NK-92 treated with Interleukin-12 subunit alpha and Interleukin-12 subunit beta, amount 100 ng/mL, for 24 hours (cell line): ENCODE results near the gene SYT7.

ENCODE experiments used
- DNase-seq: peaks from one replicate; lab custom pipeline; 2025; lab: John Stamatoyannopoulos, UW

The SYT7 gene

GRCh38 chr11:61607920-61608599 lies 27.2 kb upstream of the SYT7 start:
- no peak for DNase-seq

DNA sequence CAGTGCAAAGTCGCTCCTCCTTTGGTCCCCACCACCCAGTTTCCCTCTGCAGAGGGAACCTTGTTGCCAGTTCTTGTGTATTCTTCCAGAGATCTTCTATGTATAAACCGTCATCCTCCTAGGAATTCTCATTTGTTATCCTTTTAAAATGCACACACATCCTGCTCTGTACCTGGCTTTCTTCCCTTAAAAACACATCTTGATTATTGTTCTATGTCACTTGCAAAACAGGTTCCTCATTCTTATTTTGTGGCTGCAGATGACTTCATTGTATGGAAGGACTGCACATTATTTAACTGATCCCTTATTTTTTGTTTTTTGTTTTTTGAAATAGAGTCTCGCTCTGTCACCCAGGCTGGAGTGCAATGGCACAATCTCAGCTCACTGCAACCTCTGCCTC lies 26.6 kb upstream of the SYT7 start:
- no peak for DNase-seq

DNA sequence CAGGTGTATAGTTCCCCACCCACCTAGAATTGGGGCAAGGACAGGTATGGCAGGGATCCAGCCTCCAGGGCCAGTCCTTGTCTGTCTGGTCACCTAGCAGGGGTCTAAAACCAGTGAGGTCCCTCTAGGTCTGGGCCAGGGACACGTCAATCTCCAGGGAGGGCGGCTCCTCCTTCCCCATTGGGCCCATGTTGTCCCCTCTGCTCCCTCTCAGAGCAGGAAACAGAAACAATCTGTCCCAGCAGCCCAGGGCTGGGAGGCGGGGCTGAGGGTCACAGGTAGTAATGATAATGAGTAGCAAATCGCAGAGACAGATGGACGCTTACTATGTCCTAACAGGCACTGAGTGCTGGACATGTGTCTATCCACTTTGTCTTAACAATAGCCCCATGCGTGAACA lies 22.8 kb upstream of the SYT7 start:
- DNase-seq = no peak

DNA sequence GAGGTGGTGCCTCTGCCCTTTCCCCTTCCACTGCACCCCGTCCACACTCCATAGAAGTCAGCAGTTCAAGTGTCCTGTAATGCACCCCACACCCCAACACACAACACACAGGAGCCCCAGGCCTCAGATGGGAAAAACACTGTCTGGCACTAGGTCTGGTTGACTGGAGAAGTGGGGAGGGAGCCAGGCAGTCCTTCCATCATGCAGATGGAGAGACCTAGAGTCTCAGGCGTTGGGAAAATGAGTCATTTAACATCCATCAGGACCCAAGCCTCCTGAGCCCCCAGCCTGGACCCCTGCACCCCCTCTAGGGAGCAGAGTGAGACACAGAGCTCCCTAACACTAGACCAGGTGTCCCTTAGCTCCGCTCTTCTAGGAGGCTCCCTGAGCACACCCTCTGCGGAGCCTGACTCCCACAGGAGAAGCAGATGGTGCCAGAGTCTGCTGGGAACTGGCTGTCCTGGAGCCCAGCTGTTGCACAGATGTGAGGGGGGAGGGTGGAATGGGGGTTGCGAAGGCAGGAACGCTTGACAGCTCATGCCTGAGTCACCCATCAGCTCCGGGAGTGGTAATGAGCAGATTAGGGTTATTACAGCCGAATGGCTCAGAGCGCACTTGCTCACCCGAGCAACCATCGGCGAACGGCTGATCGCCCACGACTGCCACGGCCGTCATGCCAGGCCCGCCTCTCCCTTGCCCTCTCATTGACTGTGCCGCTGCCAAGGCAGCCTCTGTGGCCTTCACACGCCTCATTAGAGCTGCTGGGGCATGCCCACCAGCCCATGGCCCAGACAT lies 22.1 kb upstream of the SYT7 start:
- DNase-seq = no peak

GRCh38 chr11:61601512-61601911 lies 20.6 kb upstream of the SYT7 start:
- DNase-seq = no peak

- DNase-seq = no peak
Observed at GRCh38 chr11:61599968-61600710, 19.3 kb upstream of the SYT7 start.

- DNase-seq = no peak
Observed at GRCh38 chr11:61598886-61599868, 18.3 kb upstream of the SYT7 start.

GRCh38 chr11:61598374-61598773 lies 17.5 kb upstream of the SYT7 start:
- no peak for DNase-seq

DNA sequence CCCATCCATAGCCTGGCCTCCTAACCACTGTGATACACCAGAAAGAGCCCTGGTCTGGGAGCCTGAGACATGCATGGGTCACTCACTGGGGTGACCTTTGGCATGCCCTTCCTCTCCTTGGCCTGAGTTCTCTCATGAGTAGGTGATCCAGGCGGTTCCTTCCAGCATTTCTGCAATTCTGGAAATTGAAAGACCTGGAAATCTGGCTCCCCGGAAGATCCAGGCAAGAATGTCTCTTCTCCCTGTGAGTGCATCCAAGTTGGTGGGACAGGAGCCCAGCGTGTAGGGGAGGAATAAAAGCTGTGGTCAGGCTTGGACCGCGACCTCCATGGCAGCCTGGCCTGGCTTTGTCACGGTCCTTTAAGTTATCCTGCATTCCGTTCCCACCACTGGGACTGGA lies 16.1 kb upstream of the SYT7 start:
- DNase-seq = no peak

DNA sequence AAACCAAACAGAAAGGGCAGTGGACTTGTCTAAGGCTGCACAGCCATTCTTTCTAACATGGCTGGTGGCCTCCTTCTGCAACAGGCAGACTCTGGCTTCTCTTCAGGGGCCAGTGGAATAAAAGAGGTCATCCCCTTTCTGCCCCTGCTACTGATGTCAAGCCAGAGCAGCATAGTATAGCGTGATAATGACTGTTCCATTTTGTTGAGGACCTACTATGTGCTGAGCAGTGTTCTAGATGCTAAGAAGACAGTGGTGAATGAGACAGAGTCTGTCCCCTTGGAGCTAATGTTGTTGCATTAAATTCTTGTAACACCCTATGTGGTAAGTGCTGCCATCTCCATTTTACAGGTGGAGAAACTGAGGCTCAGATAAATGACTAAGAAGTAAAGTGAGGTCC lies 15.7 kb upstream of the SYT7 start:
- DNase-seq = no peak

DNA sequence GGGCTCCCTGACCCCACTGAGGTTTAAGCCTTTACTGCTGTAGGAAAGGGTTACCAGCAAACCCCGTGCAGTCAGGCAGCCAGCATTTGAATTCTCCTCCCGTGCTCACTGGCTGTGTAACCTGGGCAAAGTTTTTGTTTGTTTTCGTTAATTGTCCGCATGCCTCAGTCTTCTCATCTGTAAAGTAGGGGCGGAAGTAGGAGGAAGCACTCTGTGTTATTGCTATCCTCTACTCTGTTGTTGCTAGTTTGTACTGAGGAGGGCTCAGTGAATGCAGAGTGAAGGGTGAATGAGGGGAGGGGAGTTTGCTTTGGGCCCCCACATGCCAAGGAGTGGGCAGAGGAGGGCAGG lies 14.0 kb upstream of the SYT7 start:
- DNase-seq = no peak

- DNase-seq = no peak
Observed at GRCh38 chr11:61593151-61593550, 12.3 kb upstream of the SYT7 start.

DNA sequence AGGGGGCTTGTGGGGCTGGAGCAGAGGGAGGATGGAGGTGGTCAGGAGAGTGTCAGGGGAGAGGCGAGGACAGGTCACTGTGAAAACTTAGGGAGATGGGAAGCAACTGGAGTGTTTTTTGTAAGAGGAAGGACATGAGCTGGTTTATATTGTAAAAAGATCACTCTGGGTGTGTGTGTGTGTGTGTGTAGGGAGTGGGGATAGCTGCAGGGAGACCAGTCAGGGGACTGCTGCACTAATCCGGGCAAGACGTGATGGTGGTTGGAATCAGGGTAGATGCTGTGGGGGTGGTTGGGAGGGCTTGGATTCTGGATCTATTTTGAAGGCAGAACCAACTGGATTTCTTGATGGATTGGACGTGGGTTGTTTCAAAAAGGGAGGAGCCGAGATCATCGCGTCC lies 11.3 kb upstream of the SYT7 start:
- DNase-seq = no peak

- DNase-seq = no peak
Observed at GRCh38 chr11:61589961-61590360, 9.1 kb upstream of the SYT7 start.

GRCh38 chr11:61588728-61589191 lies 7.9 kb upstream of the SYT7 start:
- no peak for DNase-seq

DNA sequence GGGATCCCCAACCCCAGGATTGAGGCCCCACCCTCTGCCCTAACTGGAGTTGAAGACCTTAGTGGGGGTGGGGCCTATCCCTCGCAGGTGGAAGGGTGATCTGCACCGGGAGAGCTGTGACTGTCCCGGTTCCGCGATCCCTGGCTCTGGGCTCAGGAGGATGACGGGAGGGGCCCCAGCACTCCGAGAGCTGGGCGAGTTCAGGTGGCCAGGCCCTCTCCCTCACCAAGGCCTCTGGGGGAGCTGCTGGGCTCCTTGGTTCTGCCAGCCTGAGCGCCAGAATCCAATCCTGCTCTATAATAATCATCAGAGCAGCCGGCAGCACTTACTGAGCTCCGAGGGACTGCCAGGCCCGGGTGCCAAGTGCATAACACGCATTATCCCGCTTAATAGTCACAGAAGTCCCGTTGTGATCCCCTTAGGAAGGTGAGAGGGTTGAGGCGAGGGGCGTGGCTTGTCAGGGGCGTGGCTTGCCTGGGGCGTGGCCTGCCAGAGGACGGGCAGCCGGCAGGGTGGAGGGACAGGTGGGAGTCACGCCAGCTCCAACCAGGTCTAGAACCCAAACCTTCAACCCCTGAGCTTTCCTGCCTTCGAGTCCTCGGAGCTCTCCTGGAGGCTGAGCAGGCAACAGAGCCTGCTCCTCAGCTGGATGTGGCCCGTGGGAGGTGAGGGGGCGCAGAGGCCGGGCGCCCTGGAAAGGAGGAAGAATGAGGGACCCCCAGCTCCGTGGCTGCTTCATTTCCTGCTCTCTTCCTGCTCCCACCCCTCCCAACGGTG lies 7.3 kb upstream of the SYT7 start:
- DNase-seq = no peak

- no peak for DNase-seq
Observed at GRCh38 chr11:61587541-61587941, 6.7 kb upstream of the SYT7 start.

- DNase-seq = no peak
Observed at GRCh38 chr11:61586792-61587430, 6.0 kb upstream of the SYT7 start.

- DNase-seq = no peak
Observed at GRCh38 chr11:61585115-61585514, 4.2 kb upstream of the SYT7 start.

DNA sequence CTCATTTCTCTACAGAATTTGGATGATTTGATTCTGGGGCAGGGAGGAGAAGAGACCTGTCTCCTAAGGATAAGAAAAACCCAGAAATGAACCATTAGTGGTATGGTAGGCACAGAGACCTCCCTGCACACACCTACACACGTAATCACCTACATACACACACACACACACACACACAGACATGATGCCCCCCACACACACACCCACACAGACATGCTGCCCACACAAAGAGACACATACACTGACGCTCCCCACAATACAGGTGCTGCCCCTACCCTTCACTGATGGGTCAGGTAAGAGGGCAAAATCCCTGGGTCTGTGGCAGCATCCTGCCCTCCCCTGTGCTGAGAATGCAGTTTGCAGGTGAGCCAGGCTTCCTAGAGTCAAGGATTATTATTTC lies 1.1 kb upstream of the SYT7 start:
- no peak for DNase-seq
